ENCODE data around the gene HS2ST1. TPM values are rescaled to one million over a fixed set of nuclear protein-coding genes. Genes with fewer than 3 reads are reported as not detected.

The HS2ST1 gene
- total RNA-seq, 1 experiment from 2014 or later = 19.0 TPM

DNA sequence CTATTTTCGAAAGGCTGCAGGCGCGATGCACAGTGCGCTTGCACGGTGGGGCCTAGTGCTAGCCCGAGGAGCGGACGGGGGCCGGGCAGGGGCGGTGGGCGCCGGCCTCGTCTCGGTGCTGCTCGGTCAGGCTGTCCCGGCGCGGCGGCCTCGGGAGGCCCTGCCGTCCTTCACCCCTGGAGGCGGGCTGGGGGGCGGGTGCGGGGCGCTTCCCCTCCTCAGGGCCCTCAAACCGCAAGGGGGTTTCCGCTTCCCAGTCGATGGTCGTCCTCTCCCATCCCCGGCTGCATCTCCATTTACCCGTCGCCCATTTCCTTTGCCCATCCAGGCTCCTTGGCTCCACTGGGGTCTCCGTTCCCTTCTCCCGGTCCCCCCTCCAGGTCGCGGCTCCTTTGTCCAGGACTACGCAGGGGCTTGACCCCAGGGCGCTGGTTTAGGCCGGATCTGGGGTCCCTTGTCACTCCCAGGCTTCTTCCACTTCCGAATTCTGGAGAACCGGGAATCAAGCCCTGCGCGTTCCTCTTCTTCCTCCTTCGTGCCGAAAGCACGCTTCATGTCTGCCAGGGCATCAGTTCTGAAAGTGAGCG is 217.9 kb downstream of the HS2ST1 start:
- in situ Hi-C loops (cut with HindIII; ENCODE audit: low pct_unique_long_range_greater_than_20kb, low sequenced_read_pairs) = no loop called here
- no peak for DNase-seq (ENCODE audit: low read depth, low spot score)

DNA sequence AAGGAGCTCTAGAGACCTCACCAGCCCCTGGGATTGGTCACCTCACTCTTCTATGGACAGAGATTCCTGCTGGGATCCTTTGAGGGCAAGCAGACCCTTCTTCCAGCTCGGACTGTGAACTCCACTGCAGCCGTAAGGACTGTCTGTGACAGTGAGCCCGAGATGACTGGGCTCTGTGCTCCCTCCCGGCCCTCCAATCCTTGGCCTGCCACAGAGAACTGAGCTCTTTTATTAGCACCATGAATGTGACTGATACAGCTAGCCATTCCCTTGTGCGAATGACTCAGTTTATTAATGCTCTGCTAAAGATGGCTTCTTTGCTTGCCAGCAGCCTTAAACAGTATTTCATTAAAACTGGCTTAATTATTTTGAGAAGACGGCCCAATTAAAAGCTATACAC is 219.6 kb downstream of the HS2ST1 start:
- DNase-seq (ENCODE audit: low read depth, low spot score) = no peak
- in situ Hi-C loops (cut with HindIII; ENCODE audit: low pct_unique_long_range_greater_than_20kb, low sequenced_read_pairs) = no loop called here

- in situ Hi-C loops (cut with HindIII; ENCODE audit: low pct_unique_long_range_greater_than_20kb, low sequenced_read_pairs) = no loop called here
- DNase-seq (ENCODE audit: low read depth, low spot score) = no peak
Measured at GRCh38 chr1:87134625-87135328, 220.3 kb downstream of the HS2ST1 start.

DNA sequence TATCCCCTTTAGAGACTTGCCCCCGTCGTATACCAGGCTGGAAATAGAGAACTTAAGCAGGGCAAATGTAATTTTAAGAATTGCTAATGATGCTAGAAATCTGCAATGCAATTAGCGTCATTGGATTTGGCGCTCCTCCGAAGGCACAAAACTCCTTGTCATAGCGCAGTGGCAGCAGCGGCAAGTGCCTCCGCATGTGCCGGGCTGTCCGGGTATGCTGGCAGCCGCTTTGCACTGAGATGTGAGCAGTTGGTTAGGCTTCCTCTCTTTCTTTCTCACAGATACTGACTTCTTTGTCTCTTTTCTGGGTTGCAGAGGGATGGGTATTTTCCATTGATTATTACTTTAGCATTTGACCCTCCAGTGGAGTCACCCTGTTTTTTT is 220.9 kb downstream of the HS2ST1 start:
- in situ Hi-C loops (cut with HindIII; ENCODE audit: low pct_unique_long_range_greater_than_20kb, low sequenced_read_pairs) = no loop called here
- no peak for DNase-seq (ENCODE audit: low read depth, low spot score)

- DNase-seq (ENCODE audit: low read depth, low spot score) = no peak
- in situ Hi-C loops (cut with HindIII; ENCODE audit: low pct_unique_long_range_greater_than_20kb, low sequenced_read_pairs) = no loop called here
Measured at GRCh38 chr1:87136607-87137341, 222.3 kb downstream of the HS2ST1 start.

- no peak for DNase-seq (ENCODE audit: low read depth, low spot score)
- in situ Hi-C loops (cut with HindIII; ENCODE audit: low pct_unique_long_range_greater_than_20kb, low sequenced_read_pairs) = no loop called here
Measured at GRCh38 chr1:87137342-87137739, 222.9 kb downstream of the HS2ST1 start.

- in situ Hi-C loops (cut with HindIII; ENCODE audit: low pct_unique_long_range_greater_than_20kb, low sequenced_read_pairs) = no loop called here
- DNase-seq (ENCODE audit: low read depth, low spot score) = no peak
Measured at GRCh38 chr1:87140831-87141540, 226.6 kb downstream of the HS2ST1 start.

GRCh38 chr1:87141556-87141955 is 227.1 kb downstream of the HS2ST1 start:
- in situ Hi-C loops (cut with HindIII; ENCODE audit: low pct_unique_long_range_greater_than_20kb, low sequenced_read_pairs) = no loop called here
- DNase-seq (ENCODE audit: low read depth, low spot score) = no peak

DNA sequence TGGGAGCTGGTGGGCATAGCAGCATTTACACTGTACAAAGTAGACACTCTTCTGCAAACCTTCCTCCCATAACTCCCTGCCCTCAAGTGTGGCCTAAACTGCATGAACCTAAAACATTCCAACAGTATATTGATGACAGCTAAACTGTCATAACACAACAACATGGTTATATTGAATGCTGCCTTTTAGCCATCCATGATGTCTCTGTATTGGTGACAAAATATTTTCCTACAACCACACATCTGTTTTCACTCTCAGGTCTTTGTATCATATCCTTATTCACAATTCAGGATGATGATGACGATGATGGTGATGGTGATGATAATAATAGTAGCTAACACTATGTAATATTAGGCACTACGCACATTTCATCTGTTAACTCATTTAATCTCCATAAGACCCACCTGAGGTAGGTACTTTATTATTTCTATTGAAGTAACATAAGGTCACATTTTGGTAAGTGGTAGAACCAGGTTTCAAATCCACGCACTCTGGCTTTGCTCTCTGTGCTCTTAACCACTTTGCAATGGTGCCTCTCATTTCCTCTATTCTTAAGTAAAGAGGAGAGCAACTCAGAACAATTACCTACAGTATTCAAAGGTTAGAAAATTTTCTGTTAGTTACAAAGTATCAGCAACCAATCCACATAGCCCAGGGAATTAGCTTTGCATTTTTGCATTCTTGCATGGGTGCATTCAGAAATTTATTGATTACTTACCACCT is 229.1 kb downstream of the HS2ST1 start:
- DNase-seq (ENCODE audit: low read depth, low spot score) = no peak
- in situ Hi-C loops (cut with HindIII; ENCODE audit: low pct_unique_long_range_greater_than_20kb, low sequenced_read_pairs) = no loop called here

DNA sequence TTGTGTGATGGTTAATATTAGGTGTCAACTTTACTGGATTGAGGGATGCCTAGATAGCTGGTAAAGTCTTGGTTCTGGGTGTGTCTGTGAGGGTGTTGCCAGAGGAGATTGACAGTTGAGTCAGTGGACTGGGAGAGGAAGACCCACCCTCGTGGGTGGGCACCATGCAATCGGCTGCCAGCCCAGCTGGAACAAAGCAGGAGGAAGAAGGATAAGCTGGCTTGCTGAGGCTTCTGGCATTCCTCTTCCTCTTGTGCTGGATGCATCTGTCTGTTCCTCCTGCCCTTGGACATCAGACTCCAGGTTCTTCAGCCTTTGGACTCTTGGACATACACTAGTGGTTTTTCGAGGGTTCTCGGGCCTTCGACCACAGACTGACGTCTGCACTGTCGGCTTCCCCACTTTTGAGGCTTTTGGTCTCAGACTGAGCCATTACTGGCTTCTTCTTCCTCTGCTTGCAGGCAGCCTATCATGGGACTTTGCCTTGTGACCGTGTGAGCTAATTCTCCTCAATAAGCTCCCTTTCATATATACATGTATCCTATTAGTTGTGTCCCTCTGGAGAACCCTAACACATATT is 230.0 kb downstream of the HS2ST1 start:
- DNase-seq (ENCODE audit: low read depth, low spot score) = peak; percentile 30
- in situ Hi-C loops (cut with HindIII; ENCODE audit: low pct_unique_long_range_greater_than_20kb, low sequenced_read_pairs) = no loop called here

GRCh38 chr1:87144981-87145380 is 230.5 kb downstream of the HS2ST1 start:
- in situ Hi-C loops (cut with HindIII; ENCODE audit: low pct_unique_long_range_greater_than_20kb, low sequenced_read_pairs) = no loop called here
- DNase-seq (ENCODE audit: low read depth, low spot score) = no peak

GRCh38 chr1:87146538-87146937 is 232.1 kb downstream of the HS2ST1 start:
- no peak for DNase-seq (ENCODE audit: low read depth, low spot score)
- in situ Hi-C loops (cut with HindIII; ENCODE audit: low pct_unique_long_range_greater_than_20kb, low sequenced_read_pairs) = no loop called here

GRCh38 chr1:87146986-87147385 is 232.6 kb downstream of the HS2ST1 start:
- in situ Hi-C loops (cut with HindIII; ENCODE audit: low pct_unique_long_range_greater_than_20kb, low sequenced_read_pairs) = no loop called here
- no peak for DNase-seq (ENCODE audit: low read depth, low spot score)

DNA sequence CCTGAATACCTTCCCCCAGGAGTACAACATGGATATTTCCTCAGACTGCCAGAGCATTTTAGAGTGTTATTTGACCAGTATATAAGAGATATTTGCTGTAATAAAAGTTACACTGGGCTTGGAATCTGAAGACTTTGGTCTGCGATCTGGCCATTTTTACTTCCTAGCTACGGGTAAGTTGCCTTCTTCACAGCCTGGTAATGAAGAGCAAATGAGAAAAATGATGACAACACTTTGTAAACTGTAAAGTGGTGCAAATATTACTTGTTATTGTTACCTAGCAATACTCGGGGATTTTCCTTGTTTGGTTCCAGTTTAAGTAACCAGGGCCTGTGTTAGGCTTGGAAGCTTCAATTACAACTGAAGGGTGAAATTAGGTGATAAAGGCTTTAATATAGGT is 233.4 kb downstream of the HS2ST1 start:
- no peak for DNase-seq (ENCODE audit: low read depth, low spot score)

DNA sequence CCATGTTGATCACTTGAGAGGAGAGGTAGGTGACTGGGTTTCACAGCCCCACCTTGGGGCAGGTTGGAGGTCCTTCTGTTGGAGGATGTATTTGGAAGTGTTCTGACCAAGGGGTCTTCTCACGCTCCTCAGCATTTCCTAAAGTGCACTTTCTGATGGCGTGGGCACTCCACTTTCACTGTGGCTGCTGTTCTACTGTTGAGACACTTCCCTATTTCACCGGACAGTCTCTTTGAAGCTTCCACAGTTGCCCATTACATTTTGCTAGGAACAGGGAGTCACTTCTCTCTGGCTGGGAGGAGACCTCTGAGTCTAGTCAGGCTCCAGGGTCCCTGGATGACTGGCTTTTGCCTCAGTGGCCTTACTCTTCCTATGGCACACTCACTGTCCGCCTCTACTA is 234.2 kb downstream of the HS2ST1 start:
- in situ Hi-C loops (cut with HindIII; ENCODE audit: low pct_unique_long_range_greater_than_20kb, low sequenced_read_pairs) = no loop called here
- no peak for DNase-seq (ENCODE audit: low read depth, low spot score)

More for the DNA sequence above, 233.4 kb downstream of the HS2ST1 start:
- in situ Hi-C loops (cut with HindIII; ENCODE audit: low pct_unique_long_range_greater_than_20kb, low sequenced_read_pairs) = no loop called here

- in situ Hi-C loops (cut with HindIII; ENCODE audit: low pct_unique_long_range_greater_than_20kb, low sequenced_read_pairs) = no loop called here
- DNase-seq (ENCODE audit: low read depth, low spot score) = no peak
Measured at GRCh38 chr1:87149241-87150041, 235.0 kb downstream of the HS2ST1 start.

GRCh38 chr1:87150143-87150542 is 235.7 kb downstream of the HS2ST1 start:
- in situ Hi-C loops (cut with HindIII; ENCODE audit: low pct_unique_long_range_greater_than_20kb, low sequenced_read_pairs) = no loop called here
- DNase-seq (ENCODE audit: low read depth, low spot score) = no peak

Measured in SK-MEL-5 (cell line).